ENCODE data around the gene MOV10L1.

The MOV10L1 gene

GRCh38 chr22:50205781-50206569 is 116.2 kb downstream of the MOV10L1 start:
- DNase-seq, result no peak

- no peak for DNase-seq
Measured at GRCh38 chr22:50206599-50206998, 116.8 kb downstream of the MOV10L1 start.

DNA sequence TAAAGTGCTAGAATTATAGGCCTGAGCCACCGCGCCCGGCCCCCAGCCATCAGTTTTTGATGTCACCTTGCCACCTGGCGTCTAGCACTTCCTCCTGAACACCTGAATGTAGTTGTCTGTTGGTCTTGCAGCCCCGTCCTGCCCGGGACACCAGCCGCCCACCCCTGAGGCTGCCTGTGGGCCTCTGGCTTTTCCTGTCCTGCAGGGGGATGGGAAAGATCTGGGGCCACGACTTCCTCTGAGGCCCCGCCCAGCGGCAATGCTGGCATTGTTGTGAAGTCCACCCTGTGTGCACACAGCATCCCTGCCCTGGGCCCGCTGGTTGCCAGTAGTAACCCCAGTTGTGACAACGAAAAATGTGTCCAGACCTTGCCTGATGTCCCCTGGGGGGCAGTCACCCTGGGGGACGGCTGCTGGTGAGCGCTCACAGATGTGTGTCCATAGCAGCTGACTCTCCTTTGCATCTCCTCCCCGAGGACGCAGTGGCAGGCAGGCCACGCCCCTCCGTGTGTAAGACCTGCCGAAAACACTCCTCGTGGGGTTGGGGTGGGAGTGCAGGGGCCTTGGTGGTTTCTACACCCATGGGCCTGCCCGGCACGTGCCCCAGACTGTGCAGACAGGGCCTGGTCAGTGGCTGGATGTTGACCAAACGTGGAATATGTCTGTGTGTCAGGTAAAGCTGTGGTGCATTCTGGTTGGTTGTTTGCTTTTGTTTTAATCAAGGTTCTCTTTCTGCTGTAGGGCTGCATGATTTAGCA is 117.8 kb downstream of the MOV10L1 start:
- no peak for DNase-seq

DNA sequence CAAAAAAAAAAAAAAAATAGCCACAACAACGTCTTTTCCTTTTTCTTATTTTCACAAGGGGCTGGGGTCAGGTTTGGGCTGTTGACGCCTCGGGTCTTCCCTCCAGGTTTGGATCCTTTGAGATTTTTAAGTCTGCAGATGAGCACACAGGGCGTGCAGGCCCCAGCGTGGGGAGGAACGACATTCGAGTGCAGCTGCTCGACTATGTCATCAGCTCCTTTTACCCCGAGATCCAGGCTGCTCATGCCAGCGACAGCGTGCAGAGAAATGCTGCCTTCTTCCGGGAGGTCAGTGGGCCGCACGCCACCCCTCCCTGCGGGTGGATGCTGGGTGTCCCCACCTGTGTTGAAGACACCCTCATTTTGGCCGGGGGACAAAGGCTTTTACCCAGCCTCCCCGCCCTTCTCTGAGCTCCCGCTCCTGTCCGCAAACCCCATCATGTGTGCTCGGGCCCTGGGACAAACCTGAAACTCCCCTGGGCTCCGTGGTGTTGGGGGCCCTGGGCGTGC is 118.7 kb downstream of the MOV10L1 start:
- DNase-seq, result no peak

DNA sequence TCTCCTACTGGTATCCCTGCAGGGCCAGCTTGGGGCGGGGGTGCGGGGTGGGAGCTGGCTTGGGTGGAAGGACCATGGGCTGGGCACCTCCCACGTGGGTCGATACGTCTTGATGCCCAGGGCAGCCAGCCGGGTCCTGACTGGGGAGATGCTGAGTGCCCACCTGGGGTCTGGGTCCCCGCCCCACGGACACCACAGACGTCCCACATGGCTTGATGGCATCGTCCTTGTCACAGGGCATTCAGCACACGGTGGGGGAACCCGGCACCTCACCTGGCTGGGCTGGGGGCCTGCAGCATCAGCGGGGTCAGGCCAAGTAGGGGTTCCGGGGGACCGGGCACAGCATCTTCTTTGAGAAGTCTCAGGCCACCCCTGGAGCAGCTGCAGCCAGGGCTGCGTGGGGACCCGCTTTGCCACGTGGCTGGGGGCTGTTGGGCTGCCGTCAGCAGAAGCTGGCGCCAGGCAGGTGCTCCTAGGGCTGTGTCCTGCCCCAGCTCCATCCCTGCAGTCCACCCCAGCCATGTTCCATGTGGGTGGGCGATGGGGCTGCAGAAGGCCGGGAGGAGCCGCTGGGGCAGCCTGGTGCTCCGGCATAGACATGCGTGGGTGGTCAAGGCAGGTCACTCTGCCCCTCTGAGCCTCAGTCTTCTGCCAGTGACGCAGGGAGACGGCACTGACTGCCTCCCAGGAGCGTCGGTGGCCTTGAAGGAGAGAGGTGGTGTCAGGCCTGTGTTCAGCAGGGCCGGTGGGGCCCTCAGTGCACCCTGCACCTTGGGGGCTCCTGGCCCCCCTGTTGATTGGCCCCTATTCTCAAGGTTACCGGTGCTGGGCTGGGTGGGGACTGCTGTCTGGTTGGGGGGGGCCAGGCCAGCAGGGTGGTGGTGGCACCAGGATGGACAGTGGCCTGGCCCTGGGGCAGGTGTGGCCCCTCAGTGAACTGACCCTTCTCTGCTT is 119.4 kb downstream of the MOV10L1 start:
- DNase-seq, result no peak

DNA sequence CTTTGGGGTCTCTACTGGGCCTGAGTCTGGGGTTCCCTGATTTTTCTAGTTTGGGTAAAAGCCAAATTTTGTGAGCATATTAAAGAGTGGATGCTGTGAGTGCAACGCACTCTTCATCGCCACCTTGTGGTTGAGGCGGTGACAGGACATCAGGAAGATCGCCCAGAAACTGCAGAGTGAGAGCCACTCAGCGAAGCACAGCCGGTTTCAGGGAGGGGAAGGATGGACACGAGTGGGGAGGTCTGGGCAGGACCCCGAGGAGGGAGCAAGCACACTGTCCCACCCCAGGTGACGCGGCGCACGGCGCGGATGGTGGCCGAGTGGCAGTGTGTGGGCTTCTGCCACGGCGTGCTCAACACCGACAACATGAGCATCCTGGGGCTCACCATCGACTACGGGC is 120.1 kb downstream of the MOV10L1 start:
- peak; percentile 35 to 72 (median 50) for DNase-seq

- no peak for DNase-seq
Measured at GRCh38 chr22:50210378-50211139, 120.8 kb downstream of the MOV10L1 start.

GRCh38 chr22:50211147-50211546 is 121.3 kb downstream of the MOV10L1 start:
- no peak for DNase-seq
